PFSK-1 (cell line): ENCODE measurements around the gene CCN2.

Experiments used
- FOXP2 ChIP-seq: optimal IDR thresholded peaks from 2 replicates; pipeline ENCODE3; 2011; ENCODE audit warnings: borderline replicate concordance, control low read depth, inconsistent platforms; ENCODE audit not compliant: insufficient read depth; ENCODE audit errors: extremely low read length, extremely low read depth
- POLR2AphosphoS5 ChIP-seq: IDR thresholded peaks from 2 replicates; pipeline ENCODE4 v1.6.1; 2012; ENCODE audit warnings: low read depth, mild to moderate bottlenecking, control low read depth, low read length, moderate library complexity
- SIN3A ChIP-seq: IDR thresholded peaks from 2 replicates; pipeline ENCODE4 v1.6.1; 2012; ENCODE audit warnings: mild to moderate bottlenecking, low read length, moderate library complexity, borderline replicate concordance; ENCODE audit not compliant: insufficient read depth
- TAF1 ChIP-seq: IDR thresholded peaks from 2 replicates; pipeline ENCODE4 v1.6.1; 2012; ENCODE audit warnings: low read length, control low read depth, borderline replicate concordance; ENCODE audit not compliant: insufficient read depth

DNA sequence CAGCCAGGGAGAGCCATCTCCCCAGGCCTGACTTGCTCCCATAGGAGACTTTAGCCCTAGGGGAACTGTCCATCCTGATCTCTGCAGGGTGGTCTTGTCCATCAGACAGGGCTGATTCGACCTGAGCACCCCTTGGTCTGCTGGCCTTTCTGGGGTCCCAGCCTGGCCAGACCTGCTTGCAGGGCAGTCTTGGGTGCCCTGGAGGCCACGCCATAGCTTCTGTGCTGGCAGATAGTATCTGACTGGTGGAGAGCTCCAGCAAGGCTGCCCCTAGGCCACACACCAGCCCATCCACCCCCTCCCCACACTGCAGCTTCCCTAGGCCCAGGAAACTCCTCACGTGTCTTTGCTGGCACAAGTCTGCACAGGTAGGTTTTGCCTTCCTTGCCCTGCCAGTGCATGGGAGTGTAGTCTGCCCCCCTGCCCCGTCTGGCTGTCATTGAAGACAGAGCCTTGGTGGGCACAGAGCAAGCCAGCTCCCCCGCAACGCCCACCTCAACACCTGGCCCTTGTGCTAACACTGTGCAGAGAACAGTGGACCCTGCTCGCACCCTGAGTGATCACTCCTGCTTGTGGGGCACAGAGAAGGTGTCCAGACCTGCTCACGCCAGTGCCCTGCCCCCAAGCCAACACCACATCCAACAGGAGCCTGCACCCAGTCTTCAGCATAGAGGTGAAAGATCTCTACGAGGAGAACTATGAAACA is 32.4 kb downstream of the CCN2 start:
- TF ChIP-seq SIN3A (no peak), TAF1 (no peak), POLR2AphosphoS5 (no peak), FOXP2 (no peak)
